CD14-positive monocyte (primary cell): ENCODE data around the gene UTRN. TPM values are rescaled to one million over a fixed set of nuclear protein-coding genes. Genes with fewer than 3 reads are reported as not detected.
A peak's percentile ranks its signal among the peaks of the same experiment; 100 is the strongest.

ENCODE experiments used
- DNase-seq, 3 donors: peaks; one replicate each; pipeline ENCODE4 v3.0.0-alpha.2; 2011 to 2022
- H2AFZ ChIP-seq: 2 replicates; pipeline ENCODE4 v1.6.0; 2012; ENCODE audit warnings: mild to moderate bottlenecking, low read depth, low read length, inconsistent platforms; ENCODE audit not compliant: insufficient read depth, poor library complexity, severe bottlenecking
- H3K27ac ChIP-seq, 2 donors: 1 replicate in 1 of 2; 2 replicates in 1 of 2; pipeline ENCODE4 v1.5.1; 2012 to 2013; ENCODE audit warnings: low read length in 2 of 2, control low read depth in 1 of 2, inconsistent platforms in 1 of 2, low read depth in 1 of 2, mild to moderate bottlenecking in 1 of 2
- H3K27me3 ChIP-seq, 2 donors: one replicate each; pipeline versions ENCODE4 v1.6.0 to v1.6.1; 2011 to 2013; ENCODE audit warnings: low read length in 2 of 2; ENCODE audit not compliant: control insufficient read depth in 2 of 2, insufficient read depth in 2 of 2
- H3K36me3 ChIP-seq, 2 donors: replicated peaks in 1 of 2; 1 replicate in 1 of 2; 2 replicates in 1 of 2; pipeline versions ENCODE4 v1.5.1 to v1.6.1; 2012 to 2013; ENCODE audit warnings: low read length in 2 of 2, control low read depth in 1 of 2, inconsistent platforms in 1 of 2, mild to moderate bottlenecking in 1 of 2; ENCODE audit not compliant: insufficient read depth in 2 of 2, control insufficient read depth in 1 of 2
- H3K4me1 ChIP-seq, 2 donors: 1 replicate in 1 of 2; 2 replicates in 1 of 2; pipeline versions ENCODE4 v1.5.1 to v1.6.1; 2012 to 2013; ENCODE audit warnings: low read length in 2 of 2, control low read depth in 1 of 2, inconsistent platforms in 1 of 2, mild to moderate bottlenecking in 1 of 2, moderate library complexity in 1 of 2; ENCODE audit not compliant: insufficient read depth in 2 of 2, control insufficient read depth in 1 of 2
- H3K4me2 ChIP-seq: replicated peaks from 2 replicates; pipeline ENCODE3; 2012; ENCODE audit warnings: low read length, moderate library complexity, mild to moderate bottlenecking; ENCODE audit not compliant: poor library complexity, severe bottlenecking; ENCODE audit errors: extremely low read depth
- H3K4me3 ChIP-seq, 3 experiments: fragments of 200-600 bp in 1 of 3; sonication (generic) in 1 of 3; replicated peaks in 1 of 3; 1 replicate in 2 of 3; 2 replicates in 1 of 3; pipeline ENCODE4 v1.5.1; 2011 to 2013; ENCODE audit warnings: low read length in 3 of 3, mild to moderate bottlenecking in 3 of 3, control low read depth in 2 of 3, low read depth in 2 of 3, inconsistent platforms in 1 of 3, moderate library complexity in 1 of 3
- H3K79me2 ChIP-seq: 2 replicates; pipeline ENCODE4 v1.6.0; 2012; ENCODE audit warnings: mild to moderate bottlenecking, control low read depth, inconsistent platforms, low read length, moderate library complexity; ENCODE audit not compliant: insufficient read depth
- H3K9ac ChIP-seq: 2 replicates; pipeline ENCODE4 v1.6.0; 2017; ENCODE audit warnings: low read length, mild to moderate bottlenecking; ENCODE audit not compliant: insufficient read depth, poor library complexity, severe bottlenecking
- H3K9me3 ChIP-seq, 2 donors: replicated peaks in 1 of 2; 1 replicate in 1 of 2; 2 replicates in 1 of 2; pipeline versions ENCODE4 v1.5.1 to v1.6.1; 2012 to 2013; ENCODE audit warnings: low read length in 2 of 2, control low read depth in 1 of 2; ENCODE audit not compliant: control insufficient read depth in 1 of 2, insufficient read depth in 1 of 2
- H4K20me1 ChIP-seq: 2 replicates; pipeline ENCODE4 v1.6.0; 2012; ENCODE audit warnings: mild to moderate bottlenecking, low read length, control low read depth, moderate library complexity; ENCODE audit not compliant: insufficient read depth
- H3K27ac Mint-ChIP-seq, 7 donors: one replicate each; pipeline ENCODE4 v1.8.0; 2020; ENCODE audit warnings: mild to moderate bottlenecking in 7 of 7, mixed read lengths in 7 of 7, moderate library complexity in 6 of 7, inconsistent platforms in 2 of 7
- H3K27me3 Mint-ChIP-seq, 3 donors: one replicate each; pipeline ENCODE4 v1.8.0; 2021 to 2022; ENCODE audit warnings: low read depth in 3 of 3, mild to moderate bottlenecking in 3 of 3, mixed read lengths in 3 of 3, moderate library complexity in 3 of 3, inconsistent platforms in 1 of 3
- H3K36me3 Mint-ChIP-seq, 2 donors: one replicate each; pipeline ENCODE4 v1.8.0; 2020; ENCODE audit warnings: mixed read lengths in 2 of 2, inconsistent platforms in 1 of 2, mild to moderate bottlenecking in 1 of 2
- H3K4me1 Mint-ChIP-seq: one replicate; pipeline ENCODE4 v1.8.0; 2020; ENCODE audit warnings: mild to moderate bottlenecking, mixed read lengths
- H3K4me3 Mint-ChIP-seq, 2 donors: one replicate each; pipeline ENCODE4 v1.8.0; 2020; ENCODE audit warnings: mild to moderate bottlenecking in 2 of 2, mixed read lengths in 2 of 2, moderate library complexity in 1 of 2
- H3K9me3 Mint-ChIP-seq, 7 donors: one replicate each; pipeline ENCODE4 v1.8.0; 2020 to 2022; ENCODE audit warnings: mixed read lengths in 7 of 7, mild to moderate bottlenecking in 6 of 7, moderate library complexity in 6 of 7, inconsistent platforms in 2 of 7
- WGBS: methylation state at CpG from one replicate; pipeline ENCODE4 v1.1.5; 2013; ENCODE audit warnings: missing lambda C conversion rate; ENCODE audit not compliant: insufficient coverage; 5-methylcytosine and 5-hydroxymethylcytosine counted together
- intact Hi-C, 2 donors: fragments of 100-400 bp; cut with micrococcal nuclease; formaldehyde crosslinking; loops; one replicate each; pipeline versions ENCODE4 v1.15.0 to v1.15.1; 2023
- polyA plus RNA-seq, 3 donors: library from polyadenylated mRNA; depleted of rRNA in 1 of 3; unstranded in 2 of 3; stranded (reverse) in 1 of 3; fragments of 300-500 nt in 2 of 3; fragments of >200 nt in 1 of 3; fragmentation: Illumina TruSeq in 2 of 3; gene quantifications; 1 replicate in 2 of 3; 2 replicates in 1 of 3; pipeline ENCODE4 v1.2.3, GENCODE V29; 2012 to 2021
- TF ChIP-seq, protein P1 (sequence below): fragments of 200-600 bp; IDR thresholded peaks from one replicate; pipeline ENCODE4 v1.8.0; 2022; ENCODE audit warnings: antibody characterized with exemption, mild to moderate bottlenecking

UTRN gene
- polyA plus RNA-seq, 3 donors = 21.8 to 106 (median 66.1) TPM

DNA sequence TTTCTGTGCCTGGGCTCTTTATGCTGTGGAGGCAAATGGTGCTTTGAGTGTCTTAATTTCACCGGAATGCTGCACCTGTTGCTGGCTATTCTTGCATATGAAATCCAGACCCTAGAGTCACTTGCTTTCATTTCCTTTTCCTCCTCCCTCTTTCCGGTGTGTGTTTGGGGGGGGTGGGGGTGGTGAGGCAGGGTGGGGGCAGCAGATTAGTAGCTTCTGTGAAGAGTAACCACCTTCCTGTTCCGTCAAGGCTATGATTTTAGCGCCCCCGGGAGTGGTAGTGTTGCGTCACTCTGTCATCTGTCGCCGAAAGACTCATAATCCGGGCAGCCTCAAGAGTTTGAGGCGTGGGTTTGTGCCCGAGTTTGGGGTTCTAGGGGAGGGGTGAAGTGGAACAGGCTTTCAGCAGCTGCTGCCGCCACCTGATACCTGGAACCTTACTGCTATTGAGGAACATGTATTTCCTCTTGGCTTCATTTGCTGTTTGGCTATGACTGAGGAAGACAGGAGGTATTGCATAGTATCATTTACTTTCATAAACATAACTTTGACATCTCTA is 49.1 kb downstream of the UTRN start:
- Histone ChIP-seq H4K20me1 (peaks cover 71% of the 10 kb centered on the region), H3K4me1 (peaks cover 31 to 41% of the 10 kb centered on the region in 2 donors), H2AFZ (peak overlapping the region; percentile 23), H3K27me3 (no peaks in the 10 kb centered on the region), H3K9me3 (no peaks in the 10 kb centered on the region), H3K79me2 (peaks cover 92% of the 10 kb centered on the region), H3K4me2 (peak overlapping the region; percentile 70), H3K36me3 (peaks cover 0 to 8% of the 10 kb centered on the region in 2 donors), H3K27ac (peak overlapping the region; percentile 57 to 65), H3K4me3 (peak overlapping the region; percentile 21 to 64 (median 33)), H3K9ac (peak overlapping the region; percentile 22)
- peaks cover 0 to 2% (median 0%) of the 10 kb centered on the region in 3 donors for H3K27me3 Mint-ChIP-seq
- peak in 2 of 3 donors; percentile 59 to 61 for DNase-seq
- peak overlapping the region; percentile 71 to 84 for H3K4me3 Mint-ChIP-seq
- TF ChIP-seq, protein P1, sequence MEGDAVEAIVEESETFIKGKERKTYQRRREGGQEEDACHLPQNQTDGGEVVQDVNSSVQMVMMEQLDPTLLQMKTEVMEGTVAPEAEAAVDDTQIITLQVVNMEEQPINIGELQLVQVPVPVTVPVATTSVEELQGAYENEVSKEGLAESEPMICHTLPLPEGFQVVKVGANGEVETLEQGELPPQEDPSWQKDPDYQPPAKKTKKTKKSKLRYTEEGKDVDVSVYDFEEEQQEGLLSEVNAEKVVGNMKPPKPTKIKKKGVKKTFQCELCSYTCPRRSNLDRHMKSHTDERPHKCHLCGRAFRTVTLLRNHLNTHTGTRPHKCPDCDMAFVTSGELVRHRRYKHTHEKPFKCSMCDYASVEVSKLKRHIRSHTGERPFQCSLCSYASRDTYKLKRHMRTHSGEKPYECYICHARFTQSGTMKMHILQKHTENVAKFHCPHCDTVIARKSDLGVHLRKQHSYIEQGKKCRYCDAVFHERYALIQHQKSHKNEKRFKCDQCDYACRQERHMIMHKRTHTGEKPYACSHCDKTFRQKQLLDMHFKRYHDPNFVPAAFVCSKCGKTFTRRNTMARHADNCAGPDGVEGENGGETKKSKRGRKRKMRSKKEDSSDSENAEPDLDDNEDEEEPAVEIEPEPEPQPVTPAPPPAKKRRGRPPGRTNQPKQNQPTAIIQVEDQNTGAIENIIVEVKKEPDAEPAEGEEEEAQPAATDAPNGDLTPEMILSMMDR = no peak
- peak overlapping the region; percentile 73 to 85 (median 79) for H3K27ac Mint-ChIP-seq
- H3K9me3 Mint-ChIP-seq = no peaks in the 10 kb centered on the region
- WGBS = 0% methylated on average over 9 of the region's 12 CpGs
- peaks cover 54% of the 10 kb centered on the region for H3K4me1 Mint-ChIP-seq
- peaks cover 9 to 14% of the 10 kb centered on the region in 2 donors for H3K36me3 Mint-ChIP-seq
- intact Hi-C loops = no loop called here

Other genes starting within 250 kb of the UTRN start
- 100 to 1,000 TPM; 271 to 445 (median 355) TPM for gene SF3B5, start 189.8 kb upstream of the UTRN start, polyA plus RNA-seq
- gene STX11, start 134.8 kb upstream of the UTRN start, polyA plus RNA-seq = 100 to 1,000 TPM; 276 to 372 (median 367) TPM